K562 (cell line): ENCODE measurements around the gene XRCC5. TPM values are rescaled to one million over a fixed set of nuclear protein-coding genes. Genes with fewer than 3 reads are reported as not detected.

ENCODE experiments used
- ATAC-seq: fragments of 200-7000 bp; cut with Tn5 transposase; 3 replicates; pipeline ENCODE4 v1.9.1; 2020; ENCODE audit warnings: moderate library complexity
- BruUV-seq: library from RNA; stranded (reverse); fragments of 400-500 nt; replicated peaks from 2 replicates; lab custom pipeline; 2021; lab: Mats Ljungman, UMichigan
- CTCF ChIA-PET: fragments of 300-600 bp; formaldehyde crosslinking; extraction: SDS; loops from one replicate; lab custom pipeline; 2021; ENCODE audit warnings: low intra/inter-chr PET ratio; lab: Yijun Ruan, JAX
- POLR2A ChIA-PET: fragments of 300-600, 350-650 bp; sonication (Branson Sonifier 250); formaldehyde crosslinking; extraction: SDS; loops from one replicate; lab custom pipeline; 2021; ENCODE audit warnings: antibody characterized with exemption, inconsistent platforms; lab: Yijun Ruan, JAX
- DNase-seq, 4 experiments: peaks; one replicate each; pipeline versions ENCODE4 v3.0.0 to v3.0.0-alpha.2; 2011 to 2018; ENCODE audit warnings: low spot score in 3 of 4, mixed read lengths in 3 of 4; ENCODE audit errors: extremely low read depth in 1 of 4
- FAIRE-seq: peaks from 2 replicates; lab custom pipeline; 2011; peaks lifted over from hg19 to GRCh38; lab: Jason Lieb, UNC
- H2AFZ ChIP-seq: 2 replicates; pipeline ENCODE4 v1.6.0; 2011; ENCODE audit warnings: low read depth, low read length, control low read depth, inconsistent platforms
- H3K27ac ChIP-seq: fragments of 200-600 bp; 3 replicates; pipeline ENCODE4 v1.8.0; 2011; ENCODE audit warnings: low read depth, mild to moderate bottlenecking, control low read depth, inconsistent platforms, low read length, moderate library complexity, mixed read lengths; ENCODE audit errors: extremely low read depth
- H3K27me3 ChIP-seq, 2 experiments: fragments of 300-600 bp in 1 of 2; 2 replicates in 1 of 2; 3 replicates in 1 of 2; pipeline versions ENCODE4 v1.6.0 to v1.8.0; 2011; ENCODE audit warnings: inconsistent platforms in 2 of 2, low read length in 2 of 2, mild to moderate bottlenecking in 1 of 2, mixed read lengths in 1 of 2, moderate library complexity in 1 of 2; ENCODE audit not compliant: control insufficient read depth in 2 of 2, insufficient read depth in 2 of 2
- H3K36me3 ChIP-seq: fragments of 300-600 bp; 3 replicates; pipeline ENCODE4 v1.8.0; 2011; ENCODE audit warnings: mild to moderate bottlenecking, low read length, inconsistent platforms; ENCODE audit not compliant: control insufficient read depth, insufficient read depth
- H3K4me1 ChIP-seq, 2 experiments: fragments of 200-600 bp in 1 of 2; replicated peaks in 1 of 2; 2 replicates in 1 of 2; 3 replicates in 1 of 2; pipeline versions ENCODE4 v1.5.1 to v1.8.0; 2011; ENCODE audit warnings: inconsistent platforms in 2 of 2, low read length in 2 of 2, mild to moderate bottlenecking in 1 of 2, mixed read lengths in 1 of 2, moderate library complexity in 1 of 2; ENCODE audit not compliant: control insufficient read depth in 2 of 2, insufficient read depth in 2 of 2
- H3K4me2 ChIP-seq: 2 replicates; pipeline ENCODE4 v1.6.1; 2011; ENCODE audit warnings: low read length, control low read depth, inconsistent platforms, mixed read lengths; ENCODE audit not compliant: insufficient read depth
- H3K4me3 ChIP-seq: fragments of 200-600 bp; sonication (generic), shearing (Covaris generic); 2 replicates; pipeline ENCODE4 v1.5.1; 2016; ENCODE audit warnings: control low read depth, inconsistent platforms
- H3K79me2 ChIP-seq: fragments of 200-600 bp; 3 replicates; pipeline ENCODE4 v1.8.0; 2011; ENCODE audit warnings: low read length, inconsistent platforms; ENCODE audit not compliant: control insufficient read depth, insufficient read depth
- H3K9ac ChIP-seq, 2 experiments: 2 replicates each; pipeline versions ENCODE4 v1.6.0 to v1.6.1; 2011; ENCODE audit warnings: low read depth in 2 of 2, low read length in 2 of 2, control low read depth in 1 of 2, inconsistent platforms in 1 of 2, mild to moderate bottlenecking in 1 of 2, mixed read lengths in 1 of 2; ENCODE audit not compliant: insufficient read depth in 1 of 2
- H3K9me1 ChIP-seq: one replicate; pipeline ENCODE4 v1.6.0; 2011; ENCODE audit warnings: inconsistent platforms, mild to moderate bottlenecking, low read length, moderate library complexity; ENCODE audit not compliant: control insufficient read depth, insufficient read depth
- H3K9me3 ChIP-seq: replicated peaks from 2 replicates; pipeline ENCODE4 v1.5.1; 2011; ENCODE audit warnings: low read depth, low read length, inconsistent platforms; ENCODE audit not compliant: control insufficient read depth, insufficient read depth
- H4K20me1 ChIP-seq: replicated peaks from 2 replicates; pipeline ENCODE4 v1.6.1; 2011; ENCODE audit warnings: low read length, inconsistent platforms, mixed read lengths; ENCODE audit not compliant: control insufficient read depth, insufficient read depth
- BRD4 ChIP-seq: fragments of 200-600 bp; sonication (generic); IDR thresholded peaks from 2 replicates; pipeline ENCODE4 v1.6.1; 2017; ENCODE audit warnings: inconsistent platforms
- CCAR2 ChIP-seq: fragments of 200-400 bp; formaldehyde crosslinking; IDR thresholded peaks from 2 replicates; pipeline ENCODE4 v1.6.1; 2017; ENCODE audit warnings: mild to moderate bottlenecking, low read depth, low read length
- CHD4 ChIP-seq: fragments of 200-600 bp; sonication (generic); IDR thresholded peaks from 3 replicates; pipeline ENCODE4 v1.6.1; 2012; ENCODE audit warnings: low read depth, mild to moderate bottlenecking, mixed read lengths, low read length, inconsistent platforms; ENCODE audit not compliant: insufficient read depth, insufficient replicate concordance, poor library complexity, severe bottlenecking
- LARP7 ChIP-seq: fragments of 450-650 bp; IDR thresholded peaks from 2 replicates; pipeline ENCODE4 v1.6.1; 2016
- LEF1 ChIP-seq: fragments of 450-650 bp; IDR thresholded peaks from 2 replicates; pipeline ENCODE4 v1.6.1; 2016; ENCODE audit warnings: mild to moderate bottlenecking
- RFX7 ChIP-seq: fragments of 250-450 bp; sonication (Bioruptor Pico); IDR thresholded peaks from 2 replicates; pipeline ENCODE4 v1.5.1; 2021; ENCODE audit warnings: mild to moderate bottlenecking
- YBX1 ChIP-seq: fragments of 450-650 bp; IDR thresholded peaks from 2 replicates; pipeline ENCODE4 v1.7.1; 2016; ENCODE audit warnings: mild to moderate bottlenecking
- ZNF444 ChIP-seq: fragments of 250-450 bp; sonication (Bioruptor Pico); IDR thresholded peaks from 2 replicates; pipeline ENCODE4 v1.4.0; 2020; ENCODE audit warnings: mild to moderate bottlenecking, moderate library complexity
- WGBS: fragments of 100-300 bp; shearing (Covaris generic); methylation state at CpG from one replicate; pipeline ENCODE4 v1.1.6; 2016; ENCODE audit warnings: low coverage, mixed read lengths; ENCODE audit not compliant: insufficient coverage; ENCODE audit errors: missing lambda C conversion rate; 5-methylcytosine and 5-hydroxymethylcytosine counted together
- in situ Hi-C: fragments of 300-500 bp; cut with MboI; formaldehyde crosslinking; loops from 4 replicates; pipeline ENCODE4 v1.15.0; 2018; ENCODE audit warnings: inconsistent platforms, mixed read lengths
- intact Hi-C: fragments of 100-400 bp; cut with micrococcal nuclease; formaldehyde crosslinking; loops from 2 replicates; pipeline ENCODE4 v1.14.2; 2022
- polyA plus RNA-seq, 8 experiments: library from polyadenylated mRNA; depleted of rRNA in 4 of 8; stranded (reverse) in 5 of 8; unstranded in 3 of 8; fragments of >200 nt; fragmentation: Nextera tagmentation in 2 of 8; fragmentation: Illumina TruSeq in 1 of 8; extraction: Ambion mirVana in 2 of 8; extraction: Trizol in 1 of 8; gene quantifications; 2 replicates each; pipeline versions ENCODE4 v1.2.1 to v1.2.3, GENCODE V29; 2011 to 2014; ENCODE audit warnings: inconsistent platforms in 1 of 8, missing spikeins in 1 of 8
- total RNA-seq, 7 experiments: library from RNA; depleted of rRNA in 6 of 7; stranded (reverse); fragments of >200 nt in 6 of 7; fragmentation: Illumina TruSeq in 2 of 7; extraction: Trizol in 2 of 7; gene quantifications; 2 replicates each; pipeline versions ENCODE4 v1.2.1 to v1.2.3, GENCODE V29; 2011 to 2021; ENCODE audit warnings: low replicate concordance in 1 of 7
- TF ChIP-seq, protein P1 (sequence below): fragments of 450-650 bp; IDR thresholded peaks from 2 replicates; pipeline ENCODE4 v1.6.1; 2018; ENCODE audit warnings: mild to moderate bottlenecking, low read depth; ENCODE audit not compliant: partially characterized antibody
- TF ChIP-seq, protein P2 (sequence below): fragments of 450-650 bp; formaldehyde crosslinking; IDR thresholded peaks from 2 replicates; pipeline ENCODE4 v1.4.0; 2020; ENCODE audit warnings: mild to moderate bottlenecking, moderate library complexity

XRCC5 gene
- total and polyA plus RNA-seq, 9 of the 15 experiments (the other 6 are each of a cell fraction or from before 2014, with no cell fraction given): 168 to 551 (median 297) TPM

DNA sequence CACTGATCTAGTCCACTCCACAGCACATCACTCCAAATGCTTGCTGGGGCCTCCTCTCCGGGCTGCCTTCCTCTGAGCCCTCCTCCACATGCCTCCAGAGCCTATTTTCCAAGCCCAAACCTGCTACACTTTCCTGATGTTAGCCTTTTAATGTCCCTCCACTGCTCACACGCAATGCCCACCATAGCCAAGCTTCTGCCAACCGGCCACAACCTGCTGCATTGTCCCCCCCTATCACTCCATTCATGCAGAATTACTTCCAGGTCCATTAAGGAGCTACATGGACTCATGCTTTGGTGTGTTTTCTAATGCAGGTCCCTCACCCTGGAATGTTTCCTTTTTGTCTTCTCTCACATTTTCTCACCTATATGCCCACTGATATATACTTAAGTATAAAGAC, 133.9 kb downstream of the XRCC5 start (continued):
- TF ChIP-seq YBX1: no peak
- TF ChIP-seq, protein P1, sequence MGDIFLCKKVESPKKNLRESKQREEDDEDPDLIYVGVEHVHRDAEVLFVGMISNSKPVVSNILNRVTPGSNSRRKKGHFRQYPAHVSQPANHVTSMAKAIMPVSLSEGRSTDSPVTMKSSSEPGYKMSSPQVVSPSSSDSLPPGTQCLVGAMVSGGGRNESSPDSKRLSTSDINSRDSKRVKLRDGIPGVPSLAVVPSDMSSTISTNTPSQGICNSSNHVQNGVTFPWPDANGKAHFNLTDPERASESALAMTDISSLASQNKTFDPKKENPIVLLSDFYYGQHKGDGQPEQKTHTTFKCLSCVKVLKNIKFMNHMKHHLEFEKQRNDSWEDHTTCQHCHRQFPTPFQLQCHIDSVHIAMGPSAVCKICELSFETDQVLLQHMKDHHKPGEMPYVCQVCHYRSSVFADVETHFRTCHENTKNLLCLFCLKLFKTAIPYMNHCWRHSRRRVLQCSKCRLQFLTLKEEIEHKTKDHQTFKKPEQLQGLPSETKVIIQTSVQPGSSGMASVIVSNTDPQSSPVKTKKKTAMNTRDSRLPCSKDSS: no peak

DNA sequence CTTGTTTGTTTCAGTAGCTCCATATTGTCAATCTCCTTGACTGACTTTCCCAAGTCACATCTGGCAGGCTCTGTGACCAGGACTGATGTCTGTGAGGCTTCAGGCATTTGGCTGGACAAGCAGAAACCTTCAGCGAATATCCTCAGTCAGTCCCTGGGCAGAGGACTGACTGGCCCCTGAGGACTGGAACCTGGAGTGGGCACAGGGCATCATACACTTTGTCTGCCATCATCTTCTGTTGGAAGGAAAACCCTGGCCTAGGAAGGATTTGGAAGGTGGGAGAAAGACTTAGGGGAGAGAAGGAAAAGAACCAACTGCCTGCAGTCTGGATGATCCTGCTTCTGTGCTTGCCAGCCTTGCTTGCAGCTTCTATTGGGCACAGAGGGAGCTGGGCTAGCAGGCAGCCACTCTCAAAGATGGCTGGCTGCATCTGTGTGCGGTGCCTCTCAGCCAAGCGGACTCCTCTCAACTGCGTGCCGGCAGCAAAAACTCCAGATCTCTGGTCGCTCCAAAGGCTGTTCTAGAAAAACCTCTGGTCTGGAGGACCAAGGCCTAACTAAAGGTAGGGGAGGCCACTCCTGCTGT, 136.3 kb downstream of the XRCC5 start:
- no peaks in the 10 kb centered on the region for H3K36me3 ChIP-seq
- ATAC-seq: no peak
- in situ Hi-C loops: no loop called here
- TF ChIP-seq LEF1: no peak
- no peak for TF ChIP-seq LARP7
- TF ChIP-seq BRD4: no peak
- TF ChIP-seq, protein P2, sequence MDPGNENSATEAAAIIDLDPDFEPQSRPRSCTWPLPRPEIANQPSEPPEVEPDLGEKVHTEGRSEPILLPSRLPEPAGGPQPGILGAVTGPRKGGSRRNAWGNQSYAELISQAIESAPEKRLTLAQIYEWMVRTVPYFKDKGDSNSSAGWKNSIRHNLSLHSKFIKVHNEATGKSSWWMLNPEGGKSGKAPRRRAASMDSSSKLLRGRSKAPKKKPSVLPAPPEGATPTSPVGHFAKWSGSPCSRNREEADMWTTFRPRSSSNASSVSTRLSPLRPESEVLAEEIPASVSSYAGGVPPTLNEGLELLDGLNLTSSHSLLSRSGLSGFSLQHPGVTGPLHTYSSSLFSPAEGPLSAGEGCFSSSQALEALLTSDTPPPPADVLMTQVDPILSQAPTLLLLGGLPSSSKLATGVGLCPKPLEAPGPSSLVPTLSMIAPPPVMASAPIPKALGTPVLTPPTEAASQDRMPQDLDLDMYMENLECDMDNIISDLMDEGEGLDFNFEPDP: no peak
- TF ChIP-seq RFX7: no peak
- no peak for TF ChIP-seq ZNF444 (CRISPR knock-in tag)
- TF ChIP-seq CCAR2: no peak
- no peak for TF ChIP-seq CHD4
- TF ChIP-seq, all 486 proteins: peak for 0
- H3K4me3 ChIP-seq: no peak overlapping the region
- no peaks in the 10 kb centered on the region for H3K4me1 ChIP-seq
- no peak overlapping the region for H3K9ac ChIP-seq
- intact Hi-C loops: no loop called here
- no peaks in the 10 kb centered on the region for H3K9me1 ChIP-seq
- FAIRE-seq (no peak), DNase-seq (no peak)
- H3K27ac ChIP-seq: no peak overlapping the region
- no peaks in the 10 kb centered on the region for H3K27me3 ChIP-seq
- no peaks in the 10 kb centered on the region for H4K20me1 ChIP-seq
- ChIA-PET POLR2A (no interaction called here), CTCF (no interaction called here)
- no TSS peak for BruUV-seq
- no peak overlapping the region for H2AFZ ChIP-seq
- H3K9me3 ChIP-seq: no peaks in the 10 kb centered on the region
- 0% methylated on average over 6 of the region's 6 CpGs for WGBS
- H3K79me2 ChIP-seq: no peaks in the 10 kb centered on the region
- no peak overlapping the region for H3K4me2 ChIP-seq
